ENCODE measurements around the gene GXYLT1.

GXYLT1 gene

DNA sequence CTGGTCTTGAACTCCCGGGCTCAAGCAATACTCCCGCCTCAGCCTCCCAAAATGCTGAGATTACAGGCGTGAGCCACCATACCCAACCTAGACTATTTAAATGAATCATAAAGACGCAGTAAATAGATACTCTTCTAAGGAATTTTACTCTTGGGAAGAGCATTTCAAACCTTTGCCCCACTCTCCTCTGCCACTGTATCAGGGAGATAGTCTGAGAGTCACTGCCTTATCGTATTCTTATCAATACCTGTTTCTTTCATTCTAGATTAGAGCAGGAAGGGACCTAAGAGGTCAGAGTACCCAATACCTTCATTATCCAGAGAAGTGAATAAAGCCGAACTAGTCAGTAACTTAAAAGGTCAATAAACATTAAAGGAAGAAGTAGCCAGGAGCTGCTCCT, 15.8 kb downstream of the GXYLT1 start:
- WGBS (ENCODE audit: extremely low coverage, insufficient coverage, low lambda C conversion rate) = no CpG with 5 or more reads among the region's 6 CpGs
- H3K27ac ChIP-seq (ENCODE audit: low read depth, low read length) = peak overlapping the region; percentile 76
- H3K23ac ChIP-seq (ENCODE audit: low read length) = no peak overlapping the region
- no peak overlapping the region for H2BK15ac ChIP-seq (replicated peaks; ENCODE audit: low read depth)
- no peak overlapping the region for H4K5ac ChIP-seq (ENCODE audit: low read length)
- H3K4me2 ChIP-seq (ENCODE audit: low read length) = no peak overlapping the region
- H3K56ac ChIP-seq (ENCODE audit: low read length) = no peak overlapping the region
- DNase-seq = peak; percentile 87
- H3K36me3 ChIP-seq (ENCODE audit: control insufficient read depth, insufficient read depth, low read length) = no peaks in the 10 kb centered on the region
- no peak overlapping the region for H2AK5ac ChIP-seq (ENCODE audit: low read length)
- peak overlapping the region; percentile 67 for H2BK120ac ChIP-seq (ENCODE audit: low read depth, low read length)
- H3K9ac ChIP-seq (ENCODE audit: low read length) = no peak overlapping the region
- peak overlapping the region; percentile 92 for H3K18ac ChIP-seq (ENCODE audit: low read length)
- no peaks in the 10 kb centered on the region for H3K27me3 ChIP-seq (ENCODE audit: insufficient read depth, low read length, poor library complexity)
- peaks cover 11% of the 10 kb centered on the region for H3K4me1 ChIP-seq (ENCODE audit: control insufficient read depth, low read depth, low read length)
- peaks cover 5% of the 10 kb centered on the region for H3K79me1 ChIP-seq (ENCODE audit: low read length)
- H4K8ac ChIP-seq (ENCODE audit: low read depth, low read length) = no peak overlapping the region
- H2BK5ac ChIP-seq (ENCODE audit: low read length) = no peak overlapping the region
- no peak overlapping the region for H3K4ac ChIP-seq (ENCODE audit: low read depth, low read length)
- H3K4me3 ChIP-seq (ENCODE audit: low read length) = no peak overlapping the region
- H3K79me2 ChIP-seq (ENCODE audit: control insufficient read depth, insufficient read depth, low read length) = peaks cover 3% of the 10 kb centered on the region

DNA sequence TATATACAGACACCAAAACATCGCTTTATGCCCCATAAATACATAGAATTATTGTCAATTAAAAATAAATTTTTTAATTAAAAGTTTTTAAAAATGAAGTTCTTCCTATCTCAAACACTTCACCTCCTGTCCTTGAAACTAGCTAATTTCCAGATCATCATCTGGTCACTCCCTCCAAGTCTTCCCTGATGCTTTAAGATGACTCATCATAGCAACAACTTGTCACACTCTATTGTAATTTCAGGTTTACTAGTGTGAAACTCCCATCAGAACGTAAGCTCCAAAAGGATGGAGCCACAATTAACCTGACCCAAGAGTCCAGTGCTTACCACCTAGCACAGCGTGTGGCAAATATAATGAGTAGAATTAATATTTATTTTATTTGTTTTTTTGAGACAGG, 16.3 kb downstream of the GXYLT1 start:
- Histone ChIP-seq H3K79me1 (ENCODE audit: low read length) (peaks cover 2% of the 10 kb centered on the region), H3K27me3 (ENCODE audit: insufficient read depth, low read length, poor library complexity) (no peaks in the 10 kb centered on the region), H3K56ac (ENCODE audit: low read length) (peak overlapping the region; percentile 36), H2BK120ac (ENCODE audit: low read depth, low read length) (peak overlapping the region; percentile 67), H3K4me1 (ENCODE audit: control insufficient read depth, low read depth, low read length) (peaks cover 11% of the 10 kb centered on the region), H3K4ac (ENCODE audit: low read depth, low read length) (no peak overlapping the region), H2AK5ac (ENCODE audit: low read length) (no peak overlapping the region), H3K27ac (ENCODE audit: low read depth, low read length) (peak overlapping the region; percentile 76), H3K23ac (ENCODE audit: low read length) (no peak overlapping the region), H3K9ac (ENCODE audit: low read length) (no peak overlapping the region), H2BK5ac (ENCODE audit: low read length) (no peak overlapping the region), H4K5ac (ENCODE audit: low read length) (no peak overlapping the region), H3K18ac (ENCODE audit: low read length) (peak overlapping the region; percentile 92), H3K36me3 (ENCODE audit: control insufficient read depth, insufficient read depth, low read length) (no peaks in the 10 kb centered on the region), H3K4me2 (ENCODE audit: low read length) (no peak overlapping the region), H3K79me2 (ENCODE audit: control insufficient read depth, insufficient read depth, low read length) (no peaks in the 10 kb centered on the region), H3K4me3 (ENCODE audit: low read length) (no peak overlapping the region), H4K8ac (ENCODE audit: low read depth, low read length) (no peak overlapping the region), H2BK15ac (replicated peaks; ENCODE audit: low read depth) (peak overlapping the region; percentile 27)
- no CpG with 5 or more reads among the region's 3 CpGs for WGBS (ENCODE audit: extremely low coverage, insufficient coverage, low lambda C conversion rate)
- peak; percentile 58 for DNase-seq

DNA sequence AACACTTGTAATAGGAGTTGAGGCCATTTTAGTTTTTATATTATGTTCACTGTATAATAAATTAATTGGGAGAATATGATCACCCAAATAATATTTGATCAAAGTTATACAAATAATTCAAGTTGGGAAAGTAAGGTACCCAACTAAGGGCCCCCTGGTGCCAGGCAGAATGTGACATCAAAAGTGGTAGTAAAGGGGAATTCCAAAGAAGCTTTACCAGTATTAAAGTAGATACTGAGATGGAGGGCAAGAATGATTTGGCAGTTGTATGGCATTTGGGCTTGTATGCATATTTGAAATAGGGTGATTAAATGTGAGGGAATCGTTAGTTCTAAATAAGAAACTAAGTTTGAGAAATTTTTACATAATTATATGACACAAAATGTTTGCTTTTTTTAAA, 17.7 kb downstream of the GXYLT1 start:
- Histone ChIP-seq H2BK5ac (ENCODE audit: low read length) (no peak overlapping the region), H3K4me2 (ENCODE audit: low read length) (no peak overlapping the region), H3K27ac (ENCODE audit: low read depth, low read length) (no peak overlapping the region), H3K79me2 (ENCODE audit: control insufficient read depth, insufficient read depth, low read length) (no peaks in the 10 kb centered on the region), H3K4ac (ENCODE audit: low read depth, low read length) (no peak overlapping the region), H3K79me1 (ENCODE audit: low read length) (peaks cover 2% of the 10 kb centered on the region), H2BK15ac (replicated peaks; ENCODE audit: low read depth) (no peak overlapping the region), H4K8ac (ENCODE audit: low read depth, low read length) (no peak overlapping the region), H3K56ac (ENCODE audit: low read length) (no peak overlapping the region), H3K4me3 (ENCODE audit: low read length) (no peak overlapping the region), H3K9ac (ENCODE audit: low read length) (no peak overlapping the region), H3K27me3 (ENCODE audit: insufficient read depth, low read length, poor library complexity) (no peaks in the 10 kb centered on the region), H3K18ac (ENCODE audit: low read length) (no peak overlapping the region), H2BK120ac (ENCODE audit: low read depth, low read length) (no peak overlapping the region), H4K5ac (ENCODE audit: low read length) (no peak overlapping the region), H2AK5ac (ENCODE audit: low read length) (no peak overlapping the region), H3K23ac (ENCODE audit: low read length) (no peak overlapping the region), H3K4me1 (ENCODE audit: control insufficient read depth, low read depth, low read length) (peaks cover 11% of the 10 kb centered on the region), H3K36me3 (ENCODE audit: control insufficient read depth, insufficient read depth, low read length) (no peaks in the 10 kb centered on the region)
- 100% methylated on average over 1 of the region's 1 CpG for WGBS (ENCODE audit: extremely low coverage, insufficient coverage, low lambda C conversion rate)
- DNase-seq = no peak

DNA sequence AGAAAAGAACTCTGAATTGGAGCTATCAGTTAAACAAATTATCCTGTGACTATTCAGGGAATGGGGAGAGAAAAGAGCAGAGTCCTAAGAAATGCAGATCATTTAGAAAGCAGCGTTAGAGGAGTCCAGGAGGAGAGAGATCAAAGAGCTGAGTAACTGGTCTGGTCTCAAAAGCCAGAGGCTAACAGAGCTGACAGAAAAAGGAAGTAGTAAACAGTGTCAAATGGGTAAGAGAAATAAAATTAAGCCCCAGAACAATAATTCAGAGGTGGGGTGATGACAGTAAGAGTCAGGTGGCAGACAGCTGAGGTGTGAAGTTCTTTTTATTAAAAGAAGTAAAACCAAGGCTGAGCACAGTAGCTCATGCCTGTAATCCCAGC, 19.3 kb downstream of the GXYLT1 start:
- peak; percentile 59 for DNase-seq
- H3K4me2 ChIP-seq (ENCODE audit: low read length) = no peak overlapping the region
- H2BK120ac ChIP-seq (ENCODE audit: low read depth, low read length) = no peak overlapping the region
- WGBS (ENCODE audit: extremely low coverage, insufficient coverage, low lambda C conversion rate) = no CpG with 5 or more reads among the region's 1 CpG
- H2BK5ac ChIP-seq (ENCODE audit: low read length) = no peak overlapping the region
- no peaks in the 10 kb centered on the region for H3K27me3 ChIP-seq (ENCODE audit: insufficient read depth, low read length, poor library complexity)
- H4K8ac ChIP-seq (ENCODE audit: low read depth, low read length) = no peak overlapping the region
- H3K56ac ChIP-seq (ENCODE audit: low read length) = no peak overlapping the region
- no peak overlapping the region for H2BK15ac ChIP-seq (replicated peaks; ENCODE audit: low read depth)
- H3K27ac ChIP-seq (ENCODE audit: low read depth, low read length) = peak overlapping the region; percentile 52
- H2AK5ac ChIP-seq (ENCODE audit: low read length) = no peak overlapping the region
- no peak overlapping the region for H3K18ac ChIP-seq (ENCODE audit: low read length)
- H3K4me1 ChIP-seq (ENCODE audit: control insufficient read depth, low read depth, low read length) = peaks cover 11% of the 10 kb centered on the region
- H3K79me2 ChIP-seq (ENCODE audit: control insufficient read depth, insufficient read depth, low read length) = peaks cover 2% of the 10 kb centered on the region
- H3K36me3 ChIP-seq (ENCODE audit: control insufficient read depth, insufficient read depth, low read length) = no peaks in the 10 kb centered on the region
- no peak overlapping the region for H3K4ac ChIP-seq (ENCODE audit: low read depth, low read length)
- no peak overlapping the region for H4K5ac ChIP-seq (ENCODE audit: low read length)
- no peak overlapping the region for H3K9ac ChIP-seq (ENCODE audit: low read length)
- H3K4me3 ChIP-seq (ENCODE audit: low read length) = no peak overlapping the region
- peaks cover 7% of the 10 kb centered on the region for H3K79me1 ChIP-seq (ENCODE audit: low read length)
- H3K23ac ChIP-seq (ENCODE audit: low read length) = no peak overlapping the region

DNA sequence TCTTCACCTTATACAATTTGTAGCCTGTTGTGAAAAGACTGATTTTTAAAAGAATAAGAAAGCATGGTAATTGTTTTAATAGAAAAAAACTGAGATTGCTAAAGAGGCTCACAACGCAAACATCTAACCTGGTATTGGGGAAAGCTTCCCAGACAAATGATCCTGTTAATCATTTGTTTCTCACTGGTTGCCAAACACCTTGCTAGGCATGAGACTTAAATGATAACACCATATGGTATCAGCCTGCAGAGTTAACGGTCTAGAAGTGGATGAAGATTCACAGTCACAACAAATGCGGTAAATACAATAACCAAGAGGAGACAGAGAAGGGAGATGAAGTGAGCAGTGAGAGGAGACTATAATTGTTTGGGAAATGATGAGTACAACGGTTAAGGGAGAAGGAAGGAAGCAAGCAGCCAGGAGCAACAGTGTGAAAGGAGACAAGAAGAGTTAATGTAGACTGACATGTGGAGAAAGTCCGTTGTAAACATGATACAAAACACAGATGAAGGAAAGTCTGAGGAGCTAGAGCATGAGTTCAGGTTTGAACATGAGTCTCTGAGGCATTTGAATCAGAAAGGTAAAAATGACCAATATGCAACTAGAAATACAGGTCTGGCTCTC, 19.8 kb downstream of the GXYLT1 start:
- no peak overlapping the region for H4K5ac ChIP-seq (ENCODE audit: low read length)
- H3K4ac ChIP-seq (ENCODE audit: low read depth, low read length) = no peak overlapping the region
- H2BK5ac ChIP-seq (ENCODE audit: low read length) = no peak overlapping the region
- H2BK120ac ChIP-seq (ENCODE audit: low read depth, low read length) = no peak overlapping the region
- H4K8ac ChIP-seq (ENCODE audit: low read depth, low read length) = no peak overlapping the region
- no peaks in the 10 kb centered on the region for H3K27me3 ChIP-seq (ENCODE audit: insufficient read depth, low read length, poor library complexity)
- WGBS (ENCODE audit: extremely low coverage, insufficient coverage, low lambda C conversion rate) = no CpG with 5 or more reads among the region's 5 CpGs
- peaks cover 11% of the 10 kb centered on the region for H3K4me1 ChIP-seq (ENCODE audit: control insufficient read depth, low read depth, low read length)
- no peak overlapping the region for H3K18ac ChIP-seq (ENCODE audit: low read length)
- no peak overlapping the region for H3K9ac ChIP-seq (ENCODE audit: low read length)
- H3K56ac ChIP-seq (ENCODE audit: low read length) = peak overlapping the region; percentile 65
- peak overlapping the region; percentile 52 for H3K27ac ChIP-seq (ENCODE audit: low read depth, low read length)
- no peaks in the 10 kb centered on the region for H3K36me3 ChIP-seq (ENCODE audit: control insufficient read depth, insufficient read depth, low read length)
- DNase-seq = peak; percentile 82
- no peak overlapping the region for H2BK15ac ChIP-seq (replicated peaks; ENCODE audit: low read depth)
- no peak overlapping the region for H3K23ac ChIP-seq (ENCODE audit: low read length)
- no peak overlapping the region for H3K4me3 ChIP-seq (ENCODE audit: low read length)
- H3K79me2 ChIP-seq (ENCODE audit: control insufficient read depth, insufficient read depth, low read length) = peaks cover 2% of the 10 kb centered on the region
- H3K79me1 ChIP-seq (ENCODE audit: low read length) = peaks cover 8% of the 10 kb centered on the region
- H2AK5ac ChIP-seq (ENCODE audit: low read length) = no peak overlapping the region
- H3K4me2 ChIP-seq (ENCODE audit: low read length) = no peak overlapping the region

DNA sequence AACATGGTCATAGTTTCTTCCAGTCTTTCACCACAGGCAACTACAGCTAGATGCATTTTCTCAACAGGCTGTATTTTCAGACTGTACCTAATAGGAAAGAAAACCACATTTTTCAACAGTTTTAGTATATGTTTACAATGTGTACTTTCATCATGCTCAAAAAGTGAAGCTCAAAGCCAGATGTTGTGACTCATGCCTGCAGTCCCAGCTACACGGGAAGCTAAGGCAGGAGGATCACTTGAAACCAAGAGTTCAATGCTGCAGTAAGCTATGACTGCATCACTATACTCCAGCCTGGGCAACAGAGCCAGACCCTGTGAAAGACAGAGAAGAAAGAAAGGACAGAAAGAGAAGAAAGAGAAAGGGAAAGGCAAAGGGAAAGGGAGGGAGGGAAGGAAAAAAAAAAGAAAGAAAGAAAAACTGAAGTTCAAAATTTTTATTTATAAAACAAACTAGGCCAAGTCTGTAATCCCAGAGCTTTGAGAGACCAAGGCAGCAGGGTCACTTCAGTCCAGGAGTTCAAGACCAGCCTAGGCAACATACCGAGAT, 25.5 kb downstream of the GXYLT1 start:
- H3K4me2 ChIP-seq (ENCODE audit: low read length) = no peak overlapping the region
- no peak for DNase-seq
- H4K5ac ChIP-seq (ENCODE audit: low read length) = no peak overlapping the region
- H2BK15ac ChIP-seq (replicated peaks; ENCODE audit: low read depth) = no peak overlapping the region
- H3K79me1 ChIP-seq (ENCODE audit: low read length) = peaks cover 6% of the 10 kb centered on the region
- no peaks in the 10 kb centered on the region for H3K4me1 ChIP-seq (ENCODE audit: control insufficient read depth, low read depth, low read length)
- H3K36me3 ChIP-seq (ENCODE audit: control insufficient read depth, insufficient read depth, low read length) = peaks cover 2% of the 10 kb centered on the region
- H2BK5ac ChIP-seq (ENCODE audit: low read length) = no peak overlapping the region
- H3K79me2 ChIP-seq (ENCODE audit: control insufficient read depth, insufficient read depth, low read length) = peaks cover 2% of the 10 kb centered on the region
- no peak overlapping the region for H2AK5ac ChIP-seq (ENCODE audit: low read length)
- no peak overlapping the region for H3K9ac ChIP-seq (ENCODE audit: low read length)
- no peak overlapping the region for H3K27ac ChIP-seq (ENCODE audit: low read depth, low read length)
- H3K18ac ChIP-seq (ENCODE audit: low read length) = no peak overlapping the region
- no peak overlapping the region for H3K23ac ChIP-seq (ENCODE audit: low read length)
- H2BK120ac ChIP-seq (ENCODE audit: low read depth, low read length) = no peak overlapping the region
- no peak overlapping the region for H3K4me3 ChIP-seq (ENCODE audit: low read length)
- H3K27me3 ChIP-seq (ENCODE audit: insufficient read depth, low read length, poor library complexity) = no peaks in the 10 kb centered on the region
- H3K56ac ChIP-seq (ENCODE audit: low read length) = no peak overlapping the region
- no CpG with 5 or more reads among the region's 2 CpGs for WGBS (ENCODE audit: extremely low coverage, insufficient coverage, low lambda C conversion rate)
- H4K8ac ChIP-seq (ENCODE audit: low read depth, low read length) = no peak overlapping the region
- H3K4ac ChIP-seq (ENCODE audit: low read depth, low read length) = no peak overlapping the region
